Measurements from ENCODE around the gene CCDC142. TPM values are rescaled to one million over a fixed set of nuclear protein-coding genes. Genes with fewer than 3 reads are reported as not detected.

CCDC142 gene
- total RNA-seq, 2 experiments from 2014 or later = 10.2 to 12.4 TPM

- intact Hi-C loops (cut with DNase I, micrococcal nuclease) = loop anchor here in 1 of 2 experiments (2.0 kb wide), 1 partner anchor 15 kb away; the partner anchor contains the start of genes AUP1 and HTRA2
- peak overlapping the region; percentile 25 for H3K4me3 ChIP-seq (ENCODE audit: low read length)
- no peak overlapping the region for H3K27ac ChIP-seq (ENCODE audit: low read depth in 1 of 2, low read length in 2 of 2)
- Mint-ChIP-seq H3K36me3 (ENCODE audit: low read depth) (no peaks in the 10 kb centered on the region), H3K9me3 (no peaks in the 10 kb centered on the region), H3K27ac (no peak overlapping the region), H3K27me3 (peaks cover 82% of the 10 kb centered on the region), H3K4me3 (peak overlapping the region; percentile 69), H3K4me1 (ENCODE audit: low read depth) (peaks cover 20% of the 10 kb centered on the region)
- H3K4me1 ChIP-seq (ENCODE audit: insufficient read depth, low read length) = peaks cover 40% of the 10 kb centered on the region
- POLR2A ChIA-PET = interaction anchor here (0.7 to 2.0 kb wide), 5 partner anchors 10 to 59 kb away, joined by 3 to 10 read pairs (median 3); partner anchors contain the start of genes AUP1 and HTRA2
- DNase-seq (peak in 5 of 14 experiments; percentile 22 to 55 (median 44)), ATAC-seq (ENCODE audit: poor library complexity) (peak; percentile 19)
- CTCF ChIA-PET = interaction anchor here (0.9 kb wide), 1 partner anchor 16 kb away, joined by 4 read pairs; the partner anchor contains the start of genes AUP1 and HTRA2
- no peaks in the 10 kb centered on the region for H3K36me3 ChIP-seq (ENCODE audit: insufficient read depth, low read length)
- H3K9me3 ChIP-seq (ENCODE audit: control insufficient read depth in 1 of 2, insufficient read depth in 1 of 2, low read length in 2 of 2) = peaks cover 0 to 36% of the 10 kb centered on the region in 2 experiments
- H3K27me3 ChIP-seq (ENCODE audit: control insufficient read depth in 1 of 2, insufficient read depth in 2 of 2, low read length in 2 of 2) = peaks cover 64 to 65% of the 10 kb centered on the region in 2 experiments
- TF ChIP-seq, protein P1, sequence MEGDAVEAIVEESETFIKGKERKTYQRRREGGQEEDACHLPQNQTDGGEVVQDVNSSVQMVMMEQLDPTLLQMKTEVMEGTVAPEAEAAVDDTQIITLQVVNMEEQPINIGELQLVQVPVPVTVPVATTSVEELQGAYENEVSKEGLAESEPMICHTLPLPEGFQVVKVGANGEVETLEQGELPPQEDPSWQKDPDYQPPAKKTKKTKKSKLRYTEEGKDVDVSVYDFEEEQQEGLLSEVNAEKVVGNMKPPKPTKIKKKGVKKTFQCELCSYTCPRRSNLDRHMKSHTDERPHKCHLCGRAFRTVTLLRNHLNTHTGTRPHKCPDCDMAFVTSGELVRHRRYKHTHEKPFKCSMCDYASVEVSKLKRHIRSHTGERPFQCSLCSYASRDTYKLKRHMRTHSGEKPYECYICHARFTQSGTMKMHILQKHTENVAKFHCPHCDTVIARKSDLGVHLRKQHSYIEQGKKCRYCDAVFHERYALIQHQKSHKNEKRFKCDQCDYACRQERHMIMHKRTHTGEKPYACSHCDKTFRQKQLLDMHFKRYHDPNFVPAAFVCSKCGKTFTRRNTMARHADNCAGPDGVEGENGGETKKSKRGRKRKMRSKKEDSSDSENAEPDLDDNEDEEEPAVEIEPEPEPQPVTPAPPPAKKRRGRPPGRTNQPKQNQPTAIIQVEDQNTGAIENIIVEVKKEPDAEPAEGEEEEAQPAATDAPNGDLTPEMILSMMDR (IDR thresholded peaks at IDR 0.05) = no peak
Measured at GRCh38 chr2:74513605-74514367, 31.0 kb upstream of the CCDC142 start.

DNA sequence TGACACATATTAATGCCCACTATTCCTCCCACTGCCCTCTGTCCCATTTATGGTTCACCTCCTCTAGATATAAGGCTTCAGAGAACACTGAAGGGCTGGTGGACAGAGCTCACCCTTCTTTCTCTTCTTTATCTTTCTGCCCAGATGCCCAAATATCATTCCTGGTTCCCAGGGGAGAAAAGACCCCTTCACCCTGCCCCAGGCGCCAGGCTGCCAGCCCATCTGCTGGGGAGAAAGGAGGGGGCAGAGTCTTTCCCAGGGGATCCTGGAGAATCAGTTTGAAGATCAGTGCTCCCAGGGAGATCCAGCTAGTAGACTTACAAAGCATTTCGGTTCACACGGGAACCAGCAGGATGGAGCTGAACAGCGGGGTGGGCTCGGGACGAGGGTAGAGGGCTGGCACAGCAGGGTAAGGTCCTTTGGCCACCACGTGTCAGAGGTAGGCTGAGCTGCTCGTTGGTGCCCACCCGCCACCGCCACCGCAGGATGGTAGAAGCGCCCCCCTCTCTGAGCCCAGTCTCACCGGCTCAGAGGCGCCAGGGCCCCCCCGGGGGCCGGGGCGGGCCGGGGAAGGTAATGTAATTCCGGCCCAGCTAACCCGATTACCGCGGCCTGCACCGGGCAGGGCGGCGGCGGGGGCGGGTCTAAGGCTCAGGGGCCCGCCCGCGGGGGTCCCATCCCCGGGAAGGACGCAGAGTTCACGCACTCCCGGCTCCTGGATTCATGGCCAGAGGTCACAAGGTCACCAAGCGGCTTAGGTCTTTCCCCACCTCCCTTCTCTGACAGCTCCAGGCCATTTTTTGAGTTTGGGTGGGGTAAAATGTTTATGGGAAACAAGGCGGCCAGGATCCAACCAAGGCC is 30.2 kb upstream of the CCDC142 start:
- TF ChIP-seq, protein P1 (IDR thresholded peaks at IDR 0.05) = no peak
- Histone ChIP-seq H3K27me3 (ENCODE audit: control insufficient read depth in 1 of 2, insufficient read depth in 2 of 2, low read length in 2 of 2) (peaks cover 56 to 58% of the 10 kb centered on the region in 2 experiments), H3K4me1 (ENCODE audit: insufficient read depth, low read length) (peaks cover 45% of the 10 kb centered on the region), H3K27ac (ENCODE audit: low read depth in 1 of 2, low read length in 2 of 2) (no peak overlapping the region), H3K4me3 (ENCODE audit: low read length) (no peak overlapping the region), H3K9me3 (ENCODE audit: control insufficient read depth in 1 of 2, insufficient read depth in 1 of 2, low read length in 2 of 2) (peaks cover 0 to 36% of the 10 kb centered on the region in 2 experiments), H3K36me3 (ENCODE audit: insufficient read depth, low read length) (no peaks in the 10 kb centered on the region)
- peaks cover 73% of the 10 kb centered on the region for H3K27me3 Mint-ChIP-seq
- intact Hi-C loops (cut with DNase I, micrococcal nuclease) = no loop called here
- CTCF ChIA-PET = no interaction called here
- peaks cover 28% of the 10 kb centered on the region for H3K4me1 Mint-ChIP-seq (ENCODE audit: low read depth)
- no peaks in the 10 kb centered on the region for H3K9me3 Mint-ChIP-seq
- POLR2A ChIA-PET = interaction anchor here (0.7 to 2.0 kb wide), 4 partner anchors 9 to 18 kb away, joined by 3 to 10 read pairs (median 3); partner anchors contain the start of genes AUP1 and HTRA2
- ATAC-seq (ENCODE audit: poor library complexity) = no peak
- H3K4me3 Mint-ChIP-seq = peak overlapping the region; percentile 69
- no peak overlapping the region for H3K27ac Mint-ChIP-seq
- no peak for DNase-seq
- peaks cover 1% of the 10 kb centered on the region for H3K36me3 Mint-ChIP-seq (ENCODE audit: low read depth)

All from CD4-positive, alpha-beta T cell (primary cell).